PC-9 (cell line): Measurements from ENCODE around the gene ATP8A1. TPM values are rescaled to one million over a fixed set of nuclear protein-coding genes. Genes with fewer than 3 reads are reported as not detected.

Source experiments
- BruUV-seq: library from RNA; stranded (reverse); fragments of 400-500 nt; replicated peaks from 2 replicates; lab custom pipeline; 2021; lab: Mats Ljungman, UMichigan
- CTCF ChIA-PET: fragments of 300-600 bp; sonication (Branson Sonifier 250); formaldehyde crosslinking; loops from one replicate; lab custom pipeline; 2022; ENCODE audit warnings: antibody characterized with exemption; lab: Charles Lee
- POLR2A ChIA-PET: fragments of 300-600 bp; sonication (Branson Sonifier 250); formaldehyde crosslinking; loops from one replicate; lab custom pipeline; 2022; ENCODE audit warnings: antibody characterized with exemption; ENCODE audit not compliant: unreplicated experiment; lab: Charles Lee
- DNase-seq, 2 experiments: peaks; one replicate each; pipeline versions ENCODE4 v3.0.0 to v3.0.0-alpha.2; 2015 to 2022; ENCODE audit warnings: mixed read lengths in 1 of 2
- H2AFZ ChIP-seq: fragments of 200-600 bp; sonication (generic); 2 replicates; pipeline ENCODE4 v1.8.1; 2017; ENCODE audit warnings: antibody characterized with exemption
- H3F3A ChIP-seq: fragments of 200-600 bp; sonication (generic); 2 replicates; pipeline ENCODE4 v1.8.1; 2017; ENCODE audit warnings: antibody characterized with exemption, mild to moderate bottlenecking, low read depth; ENCODE audit not compliant: insufficient read depth
- H3K27ac ChIP-seq: fragments of 200-600 bp; sonication (generic); 2 replicates; pipeline ENCODE4 v1.6.1; 2016; ENCODE audit warnings: mixed run types
- H3K27me3 ChIP-seq: fragments of 200-600 bp; sonication (generic); 2 replicates; pipeline ENCODE4 v1.6.1; 2016; ENCODE audit warnings: low read depth, mixed run types; ENCODE audit not compliant: insufficient read depth
- H3K36me3 ChIP-seq: fragments of 200-600 bp; sonication (generic); 2 replicates; pipeline ENCODE4 v1.6.1; 2016; ENCODE audit warnings: low read depth, mixed run types
- H3K4me1 ChIP-seq: fragments of 200-600 bp; sonication (generic); replicated peaks from 2 replicates; pipeline ENCODE4 v1.6.1; 2016; ENCODE audit warnings: mixed run types; ENCODE audit not compliant: insufficient read depth
- H3K4me2 ChIP-seq: fragments of 200-600 bp; sonication (generic); 2 replicates; pipeline ENCODE4 v1.6.1; 2017; ENCODE audit warnings: mixed run types
- H3K4me3 ChIP-seq: fragments of 200-600 bp; sonication (generic); 2 replicates; pipeline ENCODE4 v1.6.1; 2016; ENCODE audit warnings: mixed run types
- H3K79me2 ChIP-seq: fragments of 200-600 bp; sonication (generic); 2 replicates; pipeline ENCODE4 v1.6.1; 2017; ENCODE audit warnings: low read depth, mixed run types
- H3K9me2 ChIP-seq: fragments of 200-600 bp; sonication (generic); 2 replicates; pipeline ENCODE4 v1.8.1; 2017; ENCODE audit warnings: mild to moderate bottlenecking; ENCODE audit not compliant: insufficient read depth
- H3K9me3 ChIP-seq: fragments of 200-600 bp; sonication (generic); 2 replicates; pipeline ENCODE4 v1.8.1; 2016; ENCODE audit warnings: low read depth; ENCODE audit not compliant: insufficient read depth
- H4K20me1 ChIP-seq: fragments of 200-600 bp; sonication (generic); 2 replicates; pipeline ENCODE4 v1.8.1; 2017; ENCODE audit not compliant: insufficient read depth
- CTCF ChIP-seq: fragments of 200-600 bp; sonication (generic); conservative IDR thresholded peaks from 2 replicates; pipeline ENCODE4 v1.6.1; 2017; ENCODE audit warnings: mixed run types, antibody characterized with exemption, mild to moderate bottlenecking, moderate library complexity
- EZH2 ChIP-seq: fragments of 200-600 bp; sonication (generic); IDR thresholded peaks from 2 replicates; pipeline ENCODE4 v1.8.0; 2017; ENCODE audit warnings: antibody characterized with exemption, low read depth
- intact Hi-C: fragments of 100-400 bp; cut with micrococcal nuclease; formaldehyde crosslinking; loops from one replicate; pipeline ENCODE4 v1.10.0; 2022; ENCODE audit not compliant: unreplicated experiment
- total RNA-seq: library from RNA; stranded (reverse); gene quantifications from 2 replicates; pipeline ENCODE4 v1.2.3, GENCODE V29; 2021

ATP8A1 gene
- total RNA-seq, 1 experiment from 2014 or later: not detected

DNA sequence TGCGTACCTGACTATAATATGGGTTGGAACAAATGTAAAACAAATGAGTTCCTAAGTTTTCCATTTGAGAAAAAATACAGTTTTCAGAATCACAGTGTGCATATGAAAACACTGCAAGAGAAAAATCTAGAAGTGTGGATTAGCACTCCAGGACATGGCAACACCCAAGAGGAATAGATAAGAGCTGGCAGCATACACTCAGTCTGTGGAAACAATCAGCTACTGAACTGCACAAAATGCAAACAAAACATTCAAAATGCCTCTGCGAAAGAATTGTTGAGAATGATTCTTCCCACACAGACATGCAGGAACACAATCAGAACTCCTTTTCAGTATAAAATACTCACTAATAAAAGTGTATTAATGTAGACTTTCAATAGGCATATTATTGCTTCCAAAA, 39.9 kb downstream of the ATP8A1 start:
- Histone ChIP-seq H3K4me1 (no peaks in the 10 kb centered on the region), H3K27me3 (peaks cover 6% of the 10 kb centered on the region; the same call in 1 of the 2 replicates), H2AFZ (no peak overlapping the region), H3K4me2 (no peak overlapping the region), H3K79me2 (no peaks in the 10 kb centered on the region), H4K20me1 (no peaks in the 10 kb centered on the region), H3K4me3 (no peak overlapping the region), H3F3A (no peaks in the 10 kb centered on the region), H3K27ac (no peak overlapping the region), H3K36me3 (no peaks in the 10 kb centered on the region), H3K9me3 (no peaks in the 10 kb centered on the region), H3K9me2 (no peaks in the 10 kb centered on the region)
- DNase-seq: no peak
- CTCF ChIA-PET: no interaction called here
- POLR2A ChIA-PET: no interaction called here
- TF ChIP-seq EZH2 (no peak), CTCF (no peak)
- intact Hi-C loops: no loop called here
- no TSS peak for BruUV-seq

DNA sequence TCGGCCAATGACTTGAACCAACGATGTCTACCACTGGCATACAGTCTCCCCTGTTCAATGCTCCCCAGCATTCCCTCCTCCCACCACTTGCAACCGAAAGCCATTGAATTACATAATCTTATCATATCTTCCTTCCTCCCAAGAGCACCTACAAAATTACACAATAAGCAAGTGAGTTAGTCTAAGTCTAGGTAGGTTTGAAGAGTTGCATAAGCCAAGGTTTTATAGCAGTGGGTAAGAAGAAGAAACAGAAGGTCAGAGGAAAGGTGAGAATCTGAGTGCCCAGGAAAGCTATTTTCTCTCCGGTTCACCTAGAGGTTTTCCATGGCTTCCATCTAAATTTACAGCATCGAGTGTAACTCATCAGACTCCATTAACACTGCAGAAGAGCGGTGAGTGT, 40.3 kb downstream of the ATP8A1 start:
- CTCF ChIA-PET: no interaction called here
- Histone ChIP-seq H3K36me3 (no peaks in the 10 kb centered on the region), H3F3A (no peaks in the 10 kb centered on the region), H3K79me2 (no peaks in the 10 kb centered on the region), H3K27me3 (peaks cover 6% of the 10 kb centered on the region; the same call in 1 of the 2 replicates), H4K20me1 (no peaks in the 10 kb centered on the region), H3K4me3 (no peak overlapping the region), H3K4me1 (no peaks in the 10 kb centered on the region), H3K4me2 (no peak overlapping the region), H3K27ac (no peak overlapping the region), H3K9me2 (no peaks in the 10 kb centered on the region), H3K9me3 (no peaks in the 10 kb centered on the region), H2AFZ (no peak overlapping the region)
- POLR2A ChIA-PET: no interaction called here
- BruUV-seq: no TSS peak
- no peak for DNase-seq
- no peak for TF ChIP-seq CTCF
- intact Hi-C loops: no loop called here

DNA sequence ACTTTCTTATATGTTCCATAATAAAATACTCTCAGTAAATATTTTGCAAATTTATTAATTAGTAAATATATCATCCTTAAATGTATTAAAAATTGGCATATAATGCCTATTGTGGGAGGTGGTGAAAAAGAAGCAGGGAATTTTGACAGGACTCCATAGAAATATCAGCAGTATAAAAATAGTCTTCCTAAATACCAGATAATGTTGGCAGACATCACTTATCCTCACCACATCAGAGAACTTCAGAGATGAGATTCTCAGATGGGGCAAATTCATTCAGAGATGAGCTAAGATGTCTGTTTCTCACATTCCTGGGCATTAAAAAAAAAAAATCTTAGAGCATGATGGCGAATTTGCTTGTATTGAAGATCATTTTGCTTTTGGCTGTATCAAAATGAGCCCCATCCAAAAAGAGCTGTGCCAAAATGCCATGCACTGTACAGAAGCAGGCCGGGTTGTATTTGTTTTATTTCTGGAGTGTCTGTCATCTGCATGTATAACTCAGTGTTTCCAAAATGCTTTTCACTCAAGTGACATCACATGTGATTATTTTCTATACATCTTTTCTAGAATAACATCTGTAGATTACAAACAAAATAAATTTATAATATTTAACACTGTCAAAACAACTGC, 41.7 kb downstream of the ATP8A1 start:
- no peaks in the 10 kb centered on the region for H4K20me1 ChIP-seq
- CTCF ChIA-PET: no interaction called here
- no peak overlapping the region for H2AFZ ChIP-seq
- TF ChIP-seq EZH2 (no peak), CTCF (no peak)
- intact Hi-C loops: no loop called here
- BruUV-seq: no TSS peak
- H3K9me2 ChIP-seq: no peaks in the 10 kb centered on the region
- no peaks in the 10 kb centered on the region for H3K79me2 ChIP-seq
- no peak overlapping the region for H3K4me2 ChIP-seq
- no peak for DNase-seq
- no peak overlapping the region for H3K27ac ChIP-seq
- H3K9me3 ChIP-seq: no peaks in the 10 kb centered on the region
- peaks cover 6% of the 10 kb centered on the region; the same call in 1 of the 2 replicates for H3K27me3 ChIP-seq
- no peaks in the 10 kb centered on the region for H3K4me1 ChIP-seq
- POLR2A ChIA-PET: interaction anchor here (0.5 kb wide), 1 partner anchor 251 kb away, joined by 3 read pairs; no protein-coding TSS in a partner anchor
- H3K4me3 ChIP-seq: no peak overlapping the region
- H3K36me3 ChIP-seq: no peaks in the 10 kb centered on the region
- H3F3A ChIP-seq: no peaks in the 10 kb centered on the region
